Heart left ventricle (tissue), 13 donors: Measurements from ENCODE around the gene ENTREP1.

Experiments
- CTCF ChIP-seq, 12 donors: fragments of 200-600 bp; sonication (generic) in 4 of 12; IDR thresholded peaks; one replicate each; pipeline versions ENCODE4 v1.5.0 to v1.8.0; 2018 to 2022; ENCODE audit warnings: antibody characterized with exemption in 12 of 12, mild to moderate bottlenecking in 5 of 12
- POLR2A ChIP-seq, 2 donors: fragments of 450-650 bp; IDR thresholded peaks; one replicate each; pipeline ENCODE4 v1.6.1; 2017; ENCODE audit warnings: antibody characterized with exemption in 2 of 2, mild to moderate bottlenecking in 2 of 2, moderate library complexity in 2 of 2
- donor health status: ischemic (EF 13 %, LVEDD 7.1; RV severe dilation, severe dysfunction).
- donor health status: DM: no; HTN: yes; CAD: no.
- donor health status: DM: no; HTN: no; CAD: no.
- donor health status: ischemic (EF 25% LVEDD 6.9; RV normal size, moderate dysfunction).
- donor health status: ischemic (EF 25% LVEDD 5.7; RV mildly dilated, moderate dysfunction).
- donor health status: ischemic (EF 35%, LVEDD 5.7; RV mildly dilated, moderate dysfunction).
- donor health status: nonischemic (EF 11% LVEDD 7.7; RV severe dilation, severe dysfunction).
- donor health status: DM: yes; HTN: yes; CAD: no.
- donor health status: PGD.
- donor health status: ischemic (EF 29% LVEDD 5.4; RV normal size, mild dysfunction).
- donor health status: nonischemic (EF 23%, LVEDD 6.1; RV moderate dilation, normal function).

- TF ChIP-seq CTCF (IDR thresholded peaks at IDR 0.05), result no peak
- no peak for TF ChIP-seq POLR2A (IDR thresholded peaks at IDR 0.05)
These were observed 16.6 kb upstream of the ENTREP1 start for GRCh38 chr9:69308206-69308931.
